NCI-H187 treated with DMSO at 0.1 percent for 48 hours (cell line): ENCODE measurements around the gene RLF.
A peak's percentile ranks its signal among the peaks of the same experiment; 100 is the strongest.

Source experiments
- DNase-seq: peaks from one replicate; lab custom pipeline; 2025; lab: John Stamatoyannopoulos, UW

Gene RLF, protein sequence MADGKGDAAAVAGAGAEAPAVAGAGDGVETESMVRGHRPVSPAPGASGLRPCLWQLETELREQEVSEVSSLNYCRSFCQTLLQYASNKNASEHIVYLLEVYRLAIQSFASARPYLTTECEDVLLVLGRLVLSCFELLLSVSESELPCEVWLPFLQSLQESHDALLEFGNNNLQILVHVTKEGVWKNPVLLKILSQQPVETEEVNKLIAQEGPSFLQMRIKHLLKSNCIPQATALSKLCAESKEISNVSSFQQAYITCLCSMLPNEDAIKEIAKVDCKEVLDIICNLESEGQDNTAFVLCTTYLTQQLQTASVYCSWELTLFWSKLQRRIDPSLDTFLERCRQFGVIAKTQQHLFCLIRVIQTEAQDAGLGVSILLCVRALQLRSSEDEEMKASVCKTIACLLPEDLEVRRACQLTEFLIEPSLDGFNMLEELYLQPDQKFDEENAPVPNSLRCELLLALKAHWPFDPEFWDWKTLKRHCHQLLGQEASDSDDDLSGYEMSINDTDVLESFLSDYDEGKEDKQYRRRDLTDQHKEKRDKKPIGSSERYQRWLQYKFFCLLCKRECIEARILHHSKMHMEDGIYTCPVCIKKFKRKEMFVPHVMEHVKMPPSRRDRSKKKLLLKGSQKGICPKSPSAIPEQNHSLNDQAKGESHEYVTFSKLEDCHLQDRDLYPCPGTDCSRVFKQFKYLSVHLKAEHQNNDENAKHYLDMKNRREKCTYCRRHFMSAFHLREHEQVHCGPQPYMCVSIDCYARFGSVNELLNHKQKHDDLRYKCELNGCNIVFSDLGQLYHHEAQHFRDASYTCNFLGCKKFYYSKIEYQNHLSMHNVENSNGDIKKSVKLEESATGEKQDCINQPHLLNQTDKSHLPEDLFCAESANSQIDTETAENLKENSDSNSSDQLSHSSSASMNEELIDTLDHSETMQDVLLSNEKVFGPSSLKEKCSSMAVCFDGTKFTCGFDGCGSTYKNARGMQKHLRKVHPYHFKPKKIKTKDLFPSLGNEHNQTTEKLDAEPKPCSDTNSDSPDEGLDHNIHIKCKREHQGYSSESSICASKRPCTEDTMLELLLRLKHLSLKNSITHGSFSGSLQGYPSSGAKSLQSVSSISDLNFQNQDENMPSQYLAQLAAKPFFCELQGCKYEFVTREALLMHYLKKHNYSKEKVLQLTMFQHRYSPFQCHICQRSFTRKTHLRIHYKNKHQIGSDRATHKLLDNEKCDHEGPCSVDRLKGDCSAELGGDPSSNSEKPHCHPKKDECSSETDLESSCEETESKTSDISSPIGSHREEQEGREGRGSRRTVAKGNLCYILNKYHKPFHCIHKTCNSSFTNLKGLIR (N-terminal part only)

DNA sequence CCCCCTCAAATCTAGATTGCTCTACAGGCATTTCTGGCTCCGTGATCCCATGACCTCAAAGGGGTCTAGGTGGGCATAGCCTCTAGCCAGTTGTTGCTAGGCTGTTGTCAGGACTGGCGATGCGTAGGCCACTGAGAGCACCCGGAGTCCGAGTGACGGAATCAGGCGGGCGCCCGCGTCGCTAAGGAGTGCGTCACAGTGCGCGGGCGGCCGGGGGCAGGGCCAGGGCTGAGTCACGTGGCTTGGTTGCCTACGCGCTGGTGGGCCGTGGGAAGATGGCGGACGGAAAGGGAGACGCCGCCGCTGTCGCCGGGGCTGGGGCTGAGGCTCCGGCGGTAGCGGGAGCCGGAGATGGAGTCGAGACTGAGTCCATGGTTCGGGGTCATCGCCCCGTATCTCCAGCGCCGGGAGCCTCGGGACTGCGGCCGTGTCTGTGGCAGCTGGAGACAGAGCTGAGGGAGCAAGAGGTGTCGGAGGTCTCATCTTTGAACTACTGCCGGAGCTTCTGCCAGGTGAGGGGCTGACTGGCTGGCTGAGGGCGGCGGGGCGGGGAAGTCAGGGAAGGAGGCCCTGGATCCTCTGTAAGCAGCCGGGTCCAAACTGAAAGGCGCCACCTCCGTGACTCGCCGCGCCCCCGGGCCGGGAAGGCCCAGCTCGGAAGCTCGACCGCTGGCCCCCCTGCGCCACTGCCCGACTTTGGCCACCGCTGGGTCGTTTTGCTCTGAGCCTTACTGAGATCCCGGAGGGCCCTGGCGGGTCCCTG lies at the start of gene RLF:
TSS of gene RLF (plus strand) at position 263 of the 763 bp plus-strand sequence. CDS start at position 276, 13 bp downstream.
- DNase-seq: peak; percentile 49

DNA sequence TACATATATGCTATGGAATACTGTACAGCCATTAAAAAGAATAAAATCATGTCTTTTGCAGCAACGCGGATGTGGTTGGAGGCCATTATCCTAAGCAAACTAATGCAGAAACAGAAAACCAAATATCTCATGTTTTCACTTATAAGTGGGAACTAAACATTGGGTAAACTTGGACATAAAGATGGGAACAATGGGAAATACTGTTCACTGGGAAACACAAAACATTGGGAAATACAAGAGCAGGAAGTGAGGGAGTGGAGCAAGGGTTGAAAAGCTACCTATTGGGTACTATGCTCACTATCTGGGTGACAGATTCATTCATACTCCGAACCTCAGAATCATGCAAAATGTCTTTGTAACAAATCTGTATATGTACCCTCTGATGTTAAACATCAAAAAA lies 46.8 kb upstream of the RLF start:
- DNase-seq: no peak

- no peak for DNase-seq
Observed at GRCh38 chr1:40120128-40120527, 41.1 kb upstream of the RLF start.

DNA sequence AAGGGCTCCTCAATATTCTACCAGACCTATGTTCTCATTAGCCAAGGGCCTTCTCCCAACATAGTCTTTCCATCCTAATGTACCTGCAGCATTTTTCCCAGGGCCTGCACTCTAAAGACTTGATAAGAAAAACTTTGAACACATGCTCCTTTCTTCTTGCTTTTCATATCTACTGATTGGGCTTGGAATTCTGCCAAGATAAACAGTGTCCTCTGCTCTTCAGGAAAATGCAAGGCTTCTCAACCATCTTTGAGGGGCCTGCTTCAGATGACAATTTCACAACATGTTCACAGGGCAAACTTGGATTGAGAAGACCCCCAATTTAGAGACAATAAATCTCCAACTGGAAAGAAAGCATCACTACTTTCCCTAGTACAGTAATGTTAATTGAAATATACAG lies 38.3 kb upstream of the RLF start:
- no peak for DNase-seq

DNA sequence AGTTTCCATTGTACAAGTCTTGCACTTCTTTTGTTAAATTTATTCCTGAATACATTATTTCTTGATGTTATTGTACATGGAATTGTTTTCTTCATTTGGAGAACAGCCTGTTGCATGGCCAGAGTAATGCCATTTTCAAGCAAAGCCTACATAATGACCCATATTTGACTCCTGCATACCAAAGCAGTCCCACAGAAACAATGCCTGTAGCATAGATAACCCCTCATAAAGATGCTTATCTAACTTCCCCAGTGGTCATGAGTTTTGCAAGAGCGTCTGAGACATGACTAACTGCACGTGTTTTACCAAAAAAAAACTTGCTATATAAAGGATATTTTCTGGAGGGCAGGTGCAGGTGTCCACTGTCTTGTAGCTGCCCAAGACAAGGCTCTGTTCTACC lies 30.3 kb upstream of the RLF start:
- no peak for DNase-seq

GRCh38 chr1:40132383-40133311 lies 28.5 kb upstream of the RLF start:
- no peak for DNase-seq

DNA sequence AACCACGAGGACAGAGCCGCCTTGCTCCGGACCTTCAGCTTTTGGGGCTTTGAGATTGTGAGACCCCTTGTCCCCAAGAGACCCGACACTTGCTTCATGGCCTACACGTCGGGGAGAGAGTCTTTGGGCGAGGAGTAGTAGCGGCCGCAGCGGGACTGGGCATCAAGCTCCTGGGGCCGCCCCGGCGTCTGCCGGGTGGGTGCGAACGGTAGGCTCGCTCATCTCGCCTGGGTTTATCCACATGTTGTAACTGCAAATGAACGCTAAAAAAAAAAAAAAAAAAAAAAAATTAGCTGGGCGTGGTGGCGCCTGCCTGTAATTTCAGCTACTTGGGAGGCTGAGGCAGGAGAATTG lies 27.9 kb upstream of the RLF start:
- no peak for DNase-seq

DNA sequence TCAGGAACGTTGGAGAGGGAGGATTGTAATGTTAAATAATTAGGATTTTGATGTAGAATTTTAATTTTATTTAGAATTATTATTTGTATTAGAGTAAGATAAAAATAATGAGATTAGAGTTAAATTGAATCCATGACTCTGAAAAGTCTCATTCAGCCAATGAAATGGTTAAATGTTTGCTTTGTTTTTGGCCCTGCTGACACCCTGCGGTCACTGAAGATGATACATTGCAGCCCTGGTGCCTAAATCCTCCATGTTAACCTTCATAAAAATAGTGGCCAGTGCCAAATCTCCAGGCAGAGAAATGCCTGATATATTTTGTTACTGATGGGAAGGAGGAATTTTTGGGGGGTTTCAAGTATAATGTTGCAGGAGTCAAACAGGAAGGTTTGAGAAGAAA lies 27.3 kb upstream of the RLF start:
- DNase-seq: no peak

- DNase-seq: no peak
Observed at GRCh38 chr1:40140211-40140973, 20.8 kb upstream of the RLF start.

DNA sequence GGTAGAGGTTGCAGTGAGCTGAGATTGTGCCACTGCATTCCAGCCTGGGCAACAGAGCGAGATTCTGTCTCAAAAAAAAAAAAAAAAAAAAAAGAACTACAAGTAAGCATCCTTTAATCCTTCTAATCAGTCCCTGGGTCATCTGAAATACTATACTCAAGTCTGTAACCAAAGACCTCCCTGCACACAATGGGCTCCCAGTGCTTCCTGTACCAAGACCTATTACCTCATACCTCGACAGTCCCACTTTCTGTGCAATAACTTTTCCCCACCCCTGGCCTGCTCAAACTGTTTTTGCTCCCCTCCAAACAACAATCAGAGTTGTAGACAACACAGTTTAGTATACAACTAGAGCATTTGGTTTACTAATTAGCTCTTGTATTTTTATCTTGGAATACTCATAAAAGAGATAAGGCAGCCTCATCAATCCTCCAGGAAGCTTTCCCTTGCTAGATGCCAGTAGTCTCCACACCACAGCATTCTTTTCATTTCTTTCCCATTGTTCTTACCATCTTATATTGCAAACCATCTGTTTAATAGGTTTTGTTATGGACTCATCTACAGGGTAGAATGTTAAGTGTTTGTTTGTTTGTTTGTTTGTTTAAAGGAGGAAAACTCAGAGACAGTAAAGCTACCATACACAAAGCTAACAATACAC lies 19.2 kb upstream of the RLF start:
- no peak for DNase-seq

DNA sequence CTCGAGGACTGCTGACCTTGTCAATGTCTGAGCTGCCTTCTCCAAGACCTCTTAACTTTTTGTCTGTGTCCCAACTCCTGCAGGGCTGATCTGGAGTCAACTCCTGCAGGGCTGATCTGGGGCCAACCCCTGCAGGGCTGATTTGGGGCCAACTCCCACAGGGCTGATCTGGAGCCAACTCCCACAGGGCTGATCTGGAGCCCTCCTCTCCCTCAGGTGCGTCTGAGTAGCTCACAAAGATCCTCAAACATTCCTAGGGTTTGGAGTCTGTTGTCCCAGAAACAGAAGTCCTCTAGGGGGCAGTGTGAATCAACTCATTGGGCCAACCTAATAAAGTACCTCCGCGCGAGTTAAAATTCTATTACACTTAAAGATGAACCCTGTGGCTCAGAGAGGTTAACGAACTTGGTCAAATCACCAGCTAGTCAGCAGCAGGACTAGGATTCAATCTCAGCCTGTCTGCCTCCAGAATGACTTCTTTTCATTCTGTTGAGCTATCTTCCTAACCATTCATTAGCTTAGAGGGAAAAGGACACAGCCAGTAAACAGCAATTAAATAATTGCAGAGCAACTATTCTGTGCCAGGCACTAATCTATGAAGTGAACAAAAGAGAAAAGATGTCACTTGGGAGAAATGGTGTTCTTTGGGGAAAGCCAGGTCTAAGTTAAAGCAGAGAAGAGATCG lies 17.2 kb upstream of the RLF start:
- peak; percentile 14 for DNase-seq

DNA sequence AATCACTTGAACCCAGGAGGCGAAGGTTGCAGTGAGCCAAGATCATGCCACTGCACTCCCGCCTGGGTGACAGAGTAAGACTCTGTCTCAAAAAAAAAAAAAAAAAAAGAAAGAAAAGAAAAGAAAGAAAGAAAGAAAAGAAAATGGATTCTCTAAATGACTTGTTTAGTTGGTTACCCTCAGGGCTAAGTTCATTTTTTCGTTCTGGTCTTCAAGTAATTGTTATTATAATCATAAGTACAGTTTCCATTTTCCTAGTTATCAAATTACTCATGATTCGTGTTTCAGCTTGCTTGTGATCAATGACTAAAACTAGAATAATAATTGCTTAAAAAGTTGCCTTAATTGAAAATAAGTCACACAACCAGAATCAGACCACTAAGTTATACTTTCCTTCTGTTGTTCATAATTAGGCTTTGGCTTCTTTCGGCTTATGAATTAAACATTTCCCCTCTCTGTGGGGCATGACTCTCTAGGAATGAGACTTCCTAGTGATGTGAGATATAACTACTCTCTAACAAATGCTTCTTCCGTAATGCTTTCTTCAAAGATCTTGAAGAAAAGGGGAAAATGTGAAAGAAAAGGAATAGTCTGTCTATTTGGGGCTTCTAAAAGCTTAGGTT lies 9.6 kb upstream of the RLF start:
- DNase-seq: no peak

DNA sequence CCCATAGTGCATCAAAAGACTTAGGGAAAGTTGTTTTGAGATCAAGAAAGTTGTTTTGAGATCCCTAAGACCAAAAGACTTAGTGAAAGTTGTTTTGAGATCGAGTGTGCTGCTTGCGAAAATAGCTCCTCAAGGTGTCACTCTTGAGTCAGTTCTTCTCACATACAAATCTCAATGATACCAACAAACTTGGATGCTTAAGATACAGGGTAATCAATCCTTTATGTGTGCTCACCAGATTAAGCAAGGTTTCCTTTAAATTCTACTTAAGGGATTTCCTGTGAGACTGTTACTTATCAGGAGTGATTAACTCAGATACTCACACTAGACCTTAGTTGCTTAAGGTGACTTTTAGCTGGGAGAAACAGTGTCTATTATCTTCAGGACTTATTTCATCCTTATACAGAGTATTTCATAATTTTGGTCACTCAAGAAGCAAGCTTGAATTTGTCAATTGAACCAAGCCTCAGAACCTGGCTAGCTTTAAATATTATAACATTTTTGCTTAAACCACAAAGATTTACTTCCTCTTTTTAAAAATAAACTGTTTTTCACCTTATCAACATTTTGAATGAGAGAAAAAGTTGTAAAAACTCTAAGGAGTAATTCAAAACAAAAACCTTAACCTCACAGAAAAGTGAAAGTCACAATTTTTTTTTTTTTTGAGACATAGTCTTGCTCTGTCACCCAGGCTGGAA lies 8.0 kb upstream of the RLF start:
- no peak for DNase-seq

- no peak for DNase-seq
Observed at GRCh38 chr1:40155135-40155534, 6.1 kb upstream of the RLF start.

DNA sequence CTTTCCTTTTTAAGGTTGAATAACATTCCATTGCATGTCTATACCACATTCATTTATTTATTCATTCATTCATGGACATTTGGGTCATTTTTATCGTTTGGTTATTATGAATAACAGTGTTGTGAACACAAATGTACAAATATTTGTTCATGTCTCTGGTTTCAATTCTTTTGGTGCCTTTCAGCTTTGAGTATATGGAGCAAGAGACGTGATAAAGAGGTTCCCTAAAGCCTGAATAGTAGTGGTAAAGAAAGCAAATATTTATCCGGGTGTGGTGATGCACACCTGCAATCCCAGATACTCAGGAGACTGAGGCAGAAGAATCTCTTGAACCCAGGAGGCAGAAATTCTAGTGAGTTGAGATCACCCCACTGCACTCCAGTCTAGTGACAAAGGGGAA lies 5.3 kb upstream of the RLF start:
- DNase-seq: no peak

GRCh38 chr1:40160806-40161124 lies 422 bp upstream of the RLF start:
- no peak for DNase-seq

DNA sequence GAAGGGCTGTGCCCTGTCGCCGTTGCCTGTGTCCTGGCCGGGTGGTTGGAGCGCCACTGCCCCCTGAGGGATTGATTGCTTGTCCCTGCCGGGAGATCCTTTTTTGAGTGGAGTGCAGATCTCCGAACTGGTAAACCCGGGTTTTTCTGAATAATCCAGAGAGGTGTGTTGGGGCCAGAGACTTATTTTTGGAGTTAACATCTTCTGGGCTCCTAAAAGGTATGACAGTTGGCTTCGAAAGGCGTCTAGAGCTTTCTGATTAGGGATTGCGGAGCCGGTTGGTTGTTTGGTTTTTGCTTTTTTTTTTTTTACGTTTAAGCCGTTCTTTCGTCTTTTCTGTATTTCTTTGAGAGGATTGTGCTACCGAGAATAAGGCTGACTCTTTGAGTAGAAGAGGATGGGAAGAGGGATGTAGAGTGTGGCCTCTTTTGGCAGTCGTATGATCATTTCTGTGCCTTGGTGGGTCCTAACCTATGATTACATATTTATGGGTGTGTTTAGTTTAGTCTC lies 756 bp downstream of the RLF start:
- no peak for DNase-seq
